ENCODE measurements around the gene ZNF71. TPM values are rescaled to one million over a fixed set of nuclear protein-coding genes. Genes with fewer than 3 reads are reported as not detected.
A peak's percentile ranks its signal among the peaks of the same experiment; 100 is the strongest.

The ZNF71 gene
- polyA plus RNA-seq, 3 donors: 2.6 to 4.0 (median 4.0) TPM

DNA sequence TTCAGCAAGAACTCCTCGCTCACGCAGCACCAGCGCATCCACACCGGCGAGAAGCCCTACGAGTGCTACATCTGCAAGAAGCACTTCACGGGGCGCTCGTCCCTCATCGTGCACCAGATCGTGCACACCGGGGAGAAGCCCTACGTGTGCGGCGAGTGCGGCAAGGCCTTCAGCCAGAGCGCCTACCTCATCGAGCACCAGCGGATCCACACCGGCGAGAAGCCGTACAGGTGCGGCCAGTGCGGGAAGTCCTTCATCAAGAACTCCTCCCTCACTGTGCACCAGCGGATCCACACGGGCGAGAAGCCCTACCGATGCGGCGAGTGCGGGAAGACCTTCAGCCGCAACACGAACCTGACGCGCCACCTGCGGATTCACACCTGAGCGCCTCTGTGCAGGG is 27.3 kb downstream of the ZNF71 start:
- peaks cover 73 to 98% (median 92%) of the 10 kb centered on the region in 7 donors for H3K9me3 Mint-ChIP-seq
- no peaks in the 10 kb centered on the region for H3K27me3 ChIP-seq (ENCODE audit: control insufficient read depth in 2 of 2, insufficient read depth in 2 of 2, low read length in 2 of 2)
- no peak overlapping the region for H3K4me3 Mint-ChIP-seq
- H3K36me3 ChIP-seq (replicated peaks in 1 of 2; ENCODE audit: control insufficient read depth in 1 of 2, insufficient read depth in 2 of 2, low read length in 2 of 2): peaks cover 0 to 53% of the 10 kb centered on the region in 2 donors
- H3K4me3 ChIP-seq (replicated peaks in 1 of 3; ENCODE audit: low read depth in 2 of 3, low read length in 3 of 3): peak overlapping the region in 1 of 3 experiments; percentile 20
- no peak for TF ChIP-seq CTCF (IDR thresholded peaks at IDR 0.05)
- no peaks in the 10 kb centered on the region for H4K20me1 ChIP-seq (ENCODE audit: insufficient read depth, low read length)
- H3K9ac ChIP-seq (ENCODE audit: insufficient read depth, low read length, poor library complexity, severe bottlenecking): no peak overlapping the region
- peaks cover 24 to 51% of the 10 kb centered on the region in 2 donors for H3K36me3 Mint-ChIP-seq
- no peak overlapping the region for H3K4me2 ChIP-seq (replicated peaks; ENCODE audit: extremely low read depth, low read length, poor library complexity, severe bottlenecking)
- H3K27me3 Mint-ChIP-seq (ENCODE audit: low read depth in 3 of 3): no peaks in the 10 kb centered on the region
- no peaks in the 10 kb centered on the region for H3K79me2 ChIP-seq (ENCODE audit: insufficient read depth, low read length)
- peaks cover 95 to 99% of the 10 kb centered on the region in 2 donors for H3K9me3 ChIP-seq (replicated peaks in 1 of 2; ENCODE audit: control insufficient read depth in 1 of 2, insufficient read depth in 1 of 2, low read length in 2 of 2)
- 99% methylated on average over 31 of the region's 37 CpGs for WGBS (ENCODE audit: insufficient coverage)
- H2AFZ ChIP-seq (ENCODE audit: insufficient read depth, low read depth, low read length, poor library complexity, severe bottlenecking): no peak overlapping the region
- H3K27ac Mint-ChIP-seq: peak overlapping the region in 1 of 7 donors; percentile 13
- H3K27ac ChIP-seq (ENCODE audit: low read depth in 1 of 2, low read length in 2 of 2): no peak overlapping the region
- intact Hi-C loops (cut with micrococcal nuclease): no loop called here
- H3K4me1 ChIP-seq (ENCODE audit: control insufficient read depth in 1 of 2, insufficient read depth in 2 of 2, low read length in 2 of 2): no peaks in the 10 kb centered on the region
- DNase-seq: no peak
- H3K4me1 Mint-ChIP-seq: no peaks in the 10 kb centered on the region

DNA sequence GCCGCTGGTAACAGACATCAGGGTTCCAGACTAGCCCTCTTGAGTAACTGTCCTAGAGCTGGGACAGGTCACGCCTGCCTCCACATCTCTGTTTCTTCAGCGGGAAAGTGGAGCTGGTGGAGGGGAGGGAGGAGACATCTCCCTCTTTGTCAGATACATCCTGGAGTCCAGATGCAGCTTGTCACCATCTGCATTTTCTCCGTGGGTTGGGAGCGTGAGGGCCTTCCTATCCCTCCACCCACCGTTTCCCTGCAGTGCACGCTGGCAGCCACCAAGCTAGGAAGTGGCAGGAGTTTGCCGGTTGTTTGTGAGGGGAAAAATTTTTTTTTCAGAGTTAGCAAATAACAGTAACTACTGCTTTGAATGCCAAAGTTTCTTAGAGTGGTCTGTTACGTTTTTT is 27.9 kb downstream of the ZNF71 start:
- peaks cover 0 to 46% of the 10 kb centered on the region in 2 donors for H3K36me3 ChIP-seq (replicated peaks in 1 of 2; ENCODE audit: control insufficient read depth in 1 of 2, insufficient read depth in 2 of 2, low read length in 2 of 2)
- DNase-seq: no peak
- Mint-ChIP-seq H3K9me3 (peaks cover 73 to 98% (median 92%) of the 10 kb centered on the region in 7 donors), H3K4me1 (no peaks in the 10 kb centered on the region), H3K36me3 (peaks cover 17 to 45% of the 10 kb centered on the region in 2 donors), H3K4me3 (no peak overlapping the region), H3K27me3 (ENCODE audit: low read depth in 3 of 3) (no peaks in the 10 kb centered on the region), H3K27ac (no peak overlapping the region)
- 80% methylated on average over 2 of the region's 9 CpGs for WGBS (ENCODE audit: insufficient coverage)
- H3K9me3 ChIP-seq (replicated peaks in 1 of 2; ENCODE audit: control insufficient read depth in 1 of 2, insufficient read depth in 1 of 2, low read length in 2 of 2): peaks cover 95 to 99% of the 10 kb centered on the region in 2 donors
- no peaks in the 10 kb centered on the region for H3K4me1 ChIP-seq (ENCODE audit: control insufficient read depth in 1 of 2, insufficient read depth in 2 of 2, low read length in 2 of 2)
- no peak overlapping the region for H2AFZ ChIP-seq (ENCODE audit: insufficient read depth, low read depth, low read length, poor library complexity, severe bottlenecking)
- no peaks in the 10 kb centered on the region for H3K27me3 ChIP-seq (ENCODE audit: control insufficient read depth in 2 of 2, insufficient read depth in 2 of 2, low read length in 2 of 2)
- no peaks in the 10 kb centered on the region for H3K79me2 ChIP-seq (ENCODE audit: insufficient read depth, low read length)
- no peak overlapping the region for H3K27ac ChIP-seq (ENCODE audit: low read depth in 1 of 2, low read length in 2 of 2)
- H4K20me1 ChIP-seq (ENCODE audit: insufficient read depth, low read length): no peaks in the 10 kb centered on the region
- no peak overlapping the region for H3K9ac ChIP-seq (ENCODE audit: insufficient read depth, low read length, poor library complexity, severe bottlenecking)
- H3K4me2 ChIP-seq (replicated peaks; ENCODE audit: extremely low read depth, low read length, poor library complexity, severe bottlenecking): no peak overlapping the region
- H3K4me3 ChIP-seq (replicated peaks in 1 of 3; ENCODE audit: low read depth in 2 of 3, low read length in 3 of 3): peak overlapping the region in 1 of 3 experiments; percentile 20
- intact Hi-C loops (cut with micrococcal nuclease): no loop called here
- TF ChIP-seq CTCF (IDR thresholded peaks at IDR 0.05): no peak

Measured in CD14-positive monocyte (primary cell).